Measurements from ENCODE around the gene RABL2B.

Gene RABL2B

GRCh38 chr22:50729391-50730012 is 53.9 kb downstream of the RABL2B start:
- no peaks in the 10 kb centered on the region for H3K9me3 ChIP-seq (ENCODE audit: control insufficient read depth, low read length)
- peaks cover 3% of the 10 kb centered on the region for H3K36me3 ChIP-seq (ENCODE audit: control insufficient read depth, insufficient read depth, low read length, severe bottlenecking)
- DNase-seq (ENCODE audit: low read depth) = no peak
- no peak overlapping the region for H3K9ac ChIP-seq (ENCODE audit: low read length)
- H3K4me3 ChIP-seq (ENCODE audit: low read length) = no peak overlapping the region
- peaks cover 6% of the 10 kb centered on the region for H3K27me3 ChIP-seq (replicated peaks; ENCODE audit: control insufficient read depth, insufficient read depth, low read length)
- H3K4me1 ChIP-seq (ENCODE audit: control insufficient read depth, insufficient read depth, low read length) = peaks cover 12% of the 10 kb centered on the region

- peaks cover 9% of the 10 kb centered on the region for H3K4me1 ChIP-seq (ENCODE audit: control insufficient read depth, insufficient read depth, low read length)
- peaks cover 3% of the 10 kb centered on the region for H3K36me3 ChIP-seq (ENCODE audit: control insufficient read depth, insufficient read depth, low read length, severe bottlenecking)
- no peak overlapping the region for H3K4me3 ChIP-seq (ENCODE audit: low read length)
- H3K9ac ChIP-seq (ENCODE audit: low read length) = no peak overlapping the region
- H3K9me3 ChIP-seq (ENCODE audit: control insufficient read depth, low read length) = no peaks in the 10 kb centered on the region
- DNase-seq (ENCODE audit: low read depth) = no peak
- peaks cover 6% of the 10 kb centered on the region for H3K27me3 ChIP-seq (replicated peaks; ENCODE audit: control insufficient read depth, insufficient read depth, low read length)
Measured at GRCh38 chr22:50728523-50728931, 54.9 kb downstream of the RABL2B start.

GRCh38 chr22:50727678-50728522 is 55.5 kb downstream of the RABL2B start:
- Histone ChIP-seq H3K9me3 (ENCODE audit: control insufficient read depth, low read length) (no peaks in the 10 kb centered on the region), H3K9ac (ENCODE audit: low read length) (no peak overlapping the region), H3K27me3 (replicated peaks; ENCODE audit: control insufficient read depth, insufficient read depth, low read length) (peaks cover 6% of the 10 kb centered on the region), H3K36me3 (ENCODE audit: control insufficient read depth, insufficient read depth, low read length, severe bottlenecking) (peaks cover 3% of the 10 kb centered on the region), H3K4me1 (ENCODE audit: control insufficient read depth, insufficient read depth, low read length) (peaks cover 5% of the 10 kb centered on the region), H3K4me3 (ENCODE audit: low read length) (no peak overlapping the region)
- no peak for DNase-seq (ENCODE audit: low read depth)

- H3K4me3 ChIP-seq (ENCODE audit: low read length) = no peak overlapping the region
- H3K36me3 ChIP-seq (ENCODE audit: control insufficient read depth, insufficient read depth, low read length, severe bottlenecking) = peaks cover 3% of the 10 kb centered on the region
- peaks cover 6% of the 10 kb centered on the region for H3K27me3 ChIP-seq (replicated peaks; ENCODE audit: control insufficient read depth, insufficient read depth, low read length)
- DNase-seq (ENCODE audit: low read depth) = no peak
- H3K9me3 ChIP-seq (ENCODE audit: control insufficient read depth, low read length) = no peaks in the 10 kb centered on the region
- peaks cover 2% of the 10 kb centered on the region for H3K4me1 ChIP-seq (ENCODE audit: control insufficient read depth, insufficient read depth, low read length)
- H3K9ac ChIP-seq (ENCODE audit: low read length) = no peak overlapping the region
Measured at GRCh38 chr22:50726643-50727340, 56.6 kb downstream of the RABL2B start.

GRCh38 chr22:50725597-50725996 is 57.8 kb downstream of the RABL2B start:
- Histone ChIP-seq H3K4me1 (ENCODE audit: control insufficient read depth, insufficient read depth, low read length) (no peaks in the 10 kb centered on the region), H3K4me3 (ENCODE audit: low read length) (no peak overlapping the region), H3K9ac (ENCODE audit: low read length) (no peak overlapping the region), H3K36me3 (ENCODE audit: control insufficient read depth, insufficient read depth, low read length, severe bottlenecking) (peaks cover 3% of the 10 kb centered on the region), H3K27me3 (replicated peaks; ENCODE audit: control insufficient read depth, insufficient read depth, low read length) (peaks cover 6% of the 10 kb centered on the region), H3K9me3 (ENCODE audit: control insufficient read depth, low read length) (no peaks in the 10 kb centered on the region)
- DNase-seq (ENCODE audit: low read depth) = no peak

- Histone ChIP-seq H3K4me1 (ENCODE audit: control insufficient read depth, insufficient read depth, low read length) (no peaks in the 10 kb centered on the region), H3K4me3 (ENCODE audit: low read length) (no peak overlapping the region), H3K9me3 (ENCODE audit: control insufficient read depth, low read length) (no peaks in the 10 kb centered on the region), H3K27me3 (replicated peaks; ENCODE audit: control insufficient read depth, insufficient read depth, low read length) (no peaks in the 10 kb centered on the region), H3K36me3 (ENCODE audit: control insufficient read depth, insufficient read depth, low read length, severe bottlenecking) (peaks cover 3% of the 10 kb centered on the region), H3K9ac (ENCODE audit: low read length) (no peak overlapping the region)
- DNase-seq (ENCODE audit: low read depth) = no peak
Measured at GRCh38 chr22:50724616-50725015, 58.8 kb downstream of the RABL2B start.

GRCh38 chr22:50723991-50724390 is 59.4 kb downstream of the RABL2B start:
- Histone ChIP-seq H3K9me3 (ENCODE audit: control insufficient read depth, low read length) (no peaks in the 10 kb centered on the region), H3K9ac (ENCODE audit: low read length) (no peak overlapping the region), H3K4me1 (ENCODE audit: control insufficient read depth, insufficient read depth, low read length) (no peaks in the 10 kb centered on the region), H3K36me3 (ENCODE audit: control insufficient read depth, insufficient read depth, low read length, severe bottlenecking) (peaks cover 3% of the 10 kb centered on the region), H3K4me3 (ENCODE audit: low read length) (no peak overlapping the region), H3K27me3 (replicated peaks; ENCODE audit: control insufficient read depth, insufficient read depth, low read length) (peaks cover 3% of the 10 kb centered on the region)
- DNase-seq (ENCODE audit: low read depth) = no peak

GRCh38 chr22:50722716-50723428 is 60.6 kb downstream of the RABL2B start:
- no peaks in the 10 kb centered on the region for H3K4me1 ChIP-seq (ENCODE audit: control insufficient read depth, insufficient read depth, low read length)
- peaks cover 4% of the 10 kb centered on the region for H3K27me3 ChIP-seq (replicated peaks; ENCODE audit: control insufficient read depth, insufficient read depth, low read length)
- no peak overlapping the region for H3K4me3 ChIP-seq (ENCODE audit: low read length)
- H3K36me3 ChIP-seq (ENCODE audit: control insufficient read depth, insufficient read depth, low read length, severe bottlenecking) = peaks cover 3% of the 10 kb centered on the region
- H3K9ac ChIP-seq (ENCODE audit: low read length) = no peak overlapping the region
- no peaks in the 10 kb centered on the region for H3K9me3 ChIP-seq (ENCODE audit: control insufficient read depth, low read length)
- no peak for DNase-seq (ENCODE audit: low read depth)

- Histone ChIP-seq H3K27me3 (replicated peaks; ENCODE audit: control insufficient read depth, insufficient read depth, low read length) (peaks cover 4% of the 10 kb centered on the region), H3K4me1 (ENCODE audit: control insufficient read depth, insufficient read depth, low read length) (no peaks in the 10 kb centered on the region), H3K36me3 (ENCODE audit: control insufficient read depth, insufficient read depth, low read length, severe bottlenecking) (peaks cover 3% of the 10 kb centered on the region), H3K9me3 (ENCODE audit: control insufficient read depth, low read length) (no peaks in the 10 kb centered on the region), H3K9ac (ENCODE audit: low read length) (no peak overlapping the region), H3K4me3 (ENCODE audit: low read length) (no peak overlapping the region)
- no peak for DNase-seq (ENCODE audit: low read depth)
Measured at GRCh38 chr22:50722048-50722701, 61.3 kb downstream of the RABL2B start.

- H3K4me3 ChIP-seq (ENCODE audit: low read length) = no peak overlapping the region
- peaks cover 4% of the 10 kb centered on the region for H3K27me3 ChIP-seq (replicated peaks; ENCODE audit: control insufficient read depth, insufficient read depth, low read length)
- H3K9me3 ChIP-seq (ENCODE audit: control insufficient read depth, low read length) = no peaks in the 10 kb centered on the region
- no peaks in the 10 kb centered on the region for H3K4me1 ChIP-seq (ENCODE audit: control insufficient read depth, insufficient read depth, low read length)
- peaks cover 3% of the 10 kb centered on the region for H3K36me3 ChIP-seq (ENCODE audit: control insufficient read depth, insufficient read depth, low read length, severe bottlenecking)
- no peak for DNase-seq (ENCODE audit: low read depth)
- no peak overlapping the region for H3K9ac ChIP-seq (ENCODE audit: low read length)
Measured at GRCh38 chr22:50721257-50721844, 62.1 kb downstream of the RABL2B start.
